HG03066 (cell line): ENCODE data around the gene SRSF12.
"Not testable (repeated sequence)": the region's sequence is repeated elsewhere in the genome, so short reads cannot be mapped to it uniquely, and the experiment has no call there.

ENCODE experiments used
- ATAC-seq: cut with Tn5 transposase; IDR thresholded peaks from one replicate; pipeline ENCODE4 v1.9.1; 2021; ENCODE audit warnings: low read depth; ENCODE audit not compliant: unreplicated experiment

The SRSF12 gene

DNA sequence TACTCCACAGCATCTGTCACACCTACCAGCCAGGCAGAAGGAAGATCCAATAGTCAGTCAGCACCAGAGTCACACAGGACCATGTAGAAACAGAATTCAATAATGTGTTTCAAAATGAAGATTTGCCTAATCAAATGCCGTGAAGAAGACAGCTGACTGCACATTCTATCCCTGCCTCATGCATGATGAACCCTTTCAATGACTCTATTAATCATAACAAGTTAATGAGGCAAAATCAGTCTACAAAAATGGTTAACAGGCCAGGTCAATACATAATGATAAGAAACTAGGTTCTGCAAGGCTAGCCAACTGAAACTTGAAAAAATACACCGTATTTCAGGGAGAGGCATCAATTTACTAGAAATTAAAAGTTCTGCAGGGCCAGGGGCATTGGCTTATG is 44.0 kb downstream of the SRSF12 start:
- no peak for ATAC-seq

DNA sequence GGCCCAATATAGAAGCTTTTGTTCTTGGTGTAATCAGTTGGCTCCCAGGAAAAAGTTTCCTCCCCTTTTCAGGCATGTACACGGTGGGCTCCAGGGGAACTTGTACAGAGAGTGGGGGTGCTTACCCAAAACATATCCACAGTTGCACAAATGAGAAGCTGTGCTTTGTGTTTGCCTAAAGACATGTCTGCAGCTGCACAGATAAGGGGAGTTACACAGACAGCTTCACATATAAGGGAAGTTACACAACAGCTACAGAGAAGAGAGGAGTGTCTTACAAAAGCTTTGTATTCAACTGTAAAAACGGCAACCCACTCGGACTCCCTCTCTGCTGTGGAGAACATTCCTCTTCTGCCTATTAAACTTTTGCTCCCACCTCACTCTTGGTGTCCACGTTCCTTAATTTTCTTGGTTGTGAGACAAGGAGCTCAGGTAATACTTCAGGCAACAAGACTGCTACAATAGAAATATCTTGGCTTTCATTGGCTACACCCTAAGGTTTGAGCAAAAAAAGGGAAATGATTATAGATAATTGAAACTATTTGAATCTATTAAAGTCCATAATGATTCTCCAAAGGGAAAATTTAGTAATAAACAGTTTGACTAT is 44.8 kb downstream of the SRSF12 start:
- no peak for ATAC-seq

DNA sequence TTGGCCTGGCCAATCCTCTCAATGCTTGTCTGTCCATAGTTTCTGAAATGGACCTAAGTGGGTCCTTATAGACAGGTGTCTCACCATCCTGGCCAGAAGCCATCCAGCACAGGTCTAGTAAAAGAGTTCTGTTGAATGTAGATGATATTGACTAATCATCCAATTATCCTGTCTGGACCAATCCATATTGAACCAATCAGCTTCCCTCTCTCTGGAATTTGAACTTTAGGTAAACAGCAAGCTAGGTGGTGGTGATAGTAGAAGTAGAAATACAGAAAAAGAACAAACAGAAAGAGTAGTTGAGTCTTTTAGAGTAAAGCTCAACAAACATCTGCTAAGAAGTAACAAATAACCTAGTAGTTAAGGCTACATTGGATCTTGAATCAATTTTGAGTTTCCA is 46.8 kb downstream of the SRSF12 start:
- ATAC-seq, result no peak

DNA sequence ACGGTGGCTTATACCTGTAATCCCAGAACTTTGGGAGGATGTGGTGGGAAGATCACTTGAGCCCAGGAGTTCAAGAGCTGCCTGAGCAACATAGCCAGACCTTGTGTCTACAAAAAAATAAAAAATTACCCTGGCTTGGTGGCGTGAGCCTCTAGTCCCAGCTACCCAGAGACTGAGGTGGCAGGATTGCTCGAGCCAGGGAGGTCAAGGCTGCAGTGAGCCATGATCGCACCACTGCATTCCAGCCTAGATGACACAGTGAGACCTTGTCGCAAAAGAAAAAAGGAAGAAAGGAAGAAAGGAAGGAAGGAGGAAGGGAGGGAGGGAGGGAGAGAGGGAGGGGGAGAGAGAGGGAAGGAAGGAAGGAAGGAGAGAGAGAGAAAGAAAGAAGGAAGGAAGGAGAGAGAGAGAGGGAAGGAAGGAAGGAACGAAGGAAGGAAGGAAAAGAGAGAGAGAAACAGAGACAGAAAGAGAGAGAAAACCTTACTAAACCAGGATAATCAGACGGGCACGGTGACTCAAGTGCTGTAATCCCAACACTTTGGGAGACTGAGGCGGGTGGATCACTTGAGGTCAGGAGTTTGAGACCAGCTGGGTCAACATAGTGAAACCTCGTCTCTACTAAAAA is 48.2 kb downstream of the SRSF12 start:
- ATAC-seq, result no peak

DNA sequence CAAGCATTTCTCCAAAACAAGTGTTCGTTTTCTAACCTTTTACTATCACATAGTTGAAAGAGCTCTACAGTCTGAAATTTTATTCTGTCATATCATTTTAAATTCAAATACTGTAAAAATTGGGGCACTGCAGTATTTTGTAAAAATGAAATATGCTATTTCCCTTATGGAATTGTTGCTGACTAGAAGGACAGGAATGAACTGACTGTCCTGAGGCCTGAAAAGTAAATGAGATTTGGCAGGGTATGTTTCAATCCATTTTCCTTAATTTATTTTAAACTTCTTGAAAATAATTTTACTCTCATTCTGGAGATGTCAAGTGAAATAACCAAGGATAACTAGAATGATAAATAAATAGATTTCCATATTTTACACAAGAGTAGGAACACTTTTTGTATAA is 49.2 kb downstream of the SRSF12 start:
- ATAC-seq, result no peak

DNA sequence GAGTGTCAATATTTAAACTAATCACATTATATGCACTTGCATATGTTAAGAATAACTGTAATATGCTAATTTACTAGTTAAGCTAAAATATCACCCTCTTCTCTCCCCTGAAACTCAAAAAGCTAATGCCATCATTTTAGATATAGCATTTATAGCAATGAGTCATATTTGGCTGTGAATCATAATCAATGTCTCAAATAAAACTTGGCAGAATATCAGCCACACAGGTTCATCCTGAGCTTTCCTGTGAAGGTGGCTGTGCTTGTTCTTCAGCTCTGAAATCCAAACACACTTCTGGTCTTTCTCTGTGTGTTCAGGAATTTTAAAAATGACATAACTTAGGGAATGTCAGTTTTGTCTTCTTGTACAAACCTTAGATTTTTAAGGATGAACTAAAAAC is 50.1 kb downstream of the SRSF12 start:
- no peak for ATAC-seq

DNA sequence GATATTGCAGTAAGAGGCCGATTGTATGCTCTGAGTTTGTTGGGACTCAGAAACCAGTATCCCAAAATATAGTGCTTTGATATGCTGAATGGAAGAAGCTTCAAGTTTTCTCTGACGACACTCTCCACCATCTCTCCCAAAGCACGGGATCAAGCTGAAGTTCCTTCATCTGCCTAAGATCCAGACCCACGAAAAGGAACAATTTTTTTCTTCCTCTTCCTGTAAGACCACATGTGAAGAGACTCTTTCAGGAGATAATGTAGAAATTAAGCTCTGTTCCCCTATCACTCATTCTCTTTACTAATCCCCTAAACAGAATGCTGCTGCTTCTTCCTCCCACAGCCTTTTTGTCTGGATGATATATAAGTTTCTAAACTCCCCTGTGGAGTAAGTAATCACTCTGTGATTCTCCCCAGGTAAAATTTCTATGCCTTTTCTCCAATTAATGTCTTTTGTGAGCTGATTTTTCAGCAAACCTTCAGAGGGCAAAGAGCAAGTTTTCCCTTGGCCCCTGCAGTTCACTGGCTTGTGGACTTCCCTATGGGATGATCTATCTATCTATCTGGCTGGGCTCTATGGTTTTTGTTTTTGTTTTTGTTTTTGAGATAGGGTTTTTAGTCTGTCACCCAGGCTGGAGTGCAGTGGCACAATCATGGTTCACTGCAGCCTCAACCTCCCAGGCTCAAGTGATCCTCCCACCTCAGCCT is 50.8 kb downstream of the SRSF12 start:
- ATAC-seq, result no peak

DNA sequence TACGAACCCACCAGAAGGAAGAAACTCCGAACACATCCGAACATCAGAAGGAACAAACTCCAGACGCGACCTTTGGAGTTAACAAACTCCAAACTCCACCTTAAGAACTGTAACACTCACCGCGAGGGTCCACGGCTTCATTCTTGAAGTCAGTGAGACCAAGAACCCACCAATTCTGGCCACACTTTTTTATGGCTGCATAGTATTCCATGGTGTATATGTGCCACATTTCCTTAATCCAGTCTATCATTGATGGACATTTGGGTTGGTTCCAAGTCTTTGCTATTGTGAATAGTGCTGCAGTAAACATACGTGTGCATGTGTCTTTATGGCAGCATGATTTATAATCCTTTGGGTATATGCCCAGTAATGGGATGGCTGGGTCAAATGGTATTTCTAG is 51.8 kb downstream of the SRSF12 start:
- ATAC-seq, result not testable (repeated sequence)

DNA sequence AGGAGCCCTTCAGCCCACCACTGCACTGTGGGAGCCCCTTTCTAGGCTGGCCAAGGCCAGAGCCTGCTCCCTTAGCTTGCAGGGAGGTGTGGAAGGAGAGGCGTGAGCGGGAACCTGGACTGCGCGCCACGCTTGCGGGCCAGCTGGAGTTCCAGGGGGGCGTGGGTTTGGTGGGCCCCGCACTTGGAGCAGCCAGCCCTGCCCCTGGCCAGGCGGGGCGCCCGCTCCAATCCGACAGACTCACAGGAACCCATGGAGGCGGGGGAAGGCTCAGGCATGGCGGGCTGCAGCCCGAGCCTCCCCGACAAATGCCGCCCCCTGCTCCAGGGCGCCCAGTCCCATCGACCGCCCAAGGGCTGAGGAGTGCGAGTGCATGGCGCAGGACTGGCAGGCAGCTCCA is 52.9 kb downstream of the SRSF12 start:
- not testable (repeated sequence) for ATAC-seq

DNA sequence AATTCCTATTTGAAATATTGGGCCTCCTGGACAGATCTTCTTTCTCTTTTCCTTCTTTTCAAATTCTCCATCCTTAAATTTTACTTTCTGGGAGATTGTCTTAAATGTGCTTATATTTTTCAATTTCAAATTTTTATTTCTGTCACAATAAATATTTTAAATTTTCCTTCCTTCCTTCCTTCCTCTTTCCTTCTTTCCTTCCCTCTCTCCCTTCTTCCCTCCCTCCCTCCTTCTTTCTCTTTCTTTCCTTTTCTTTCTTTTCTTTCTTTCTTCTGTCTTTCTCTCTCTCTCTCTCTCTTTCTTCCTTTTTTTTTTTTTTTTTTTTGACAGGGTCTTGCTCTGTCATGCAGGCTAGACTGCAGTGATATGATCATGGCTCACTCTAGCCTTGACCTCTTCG is 54.0 kb downstream of the SRSF12 start:
- ATAC-seq, result no peak

DNA sequence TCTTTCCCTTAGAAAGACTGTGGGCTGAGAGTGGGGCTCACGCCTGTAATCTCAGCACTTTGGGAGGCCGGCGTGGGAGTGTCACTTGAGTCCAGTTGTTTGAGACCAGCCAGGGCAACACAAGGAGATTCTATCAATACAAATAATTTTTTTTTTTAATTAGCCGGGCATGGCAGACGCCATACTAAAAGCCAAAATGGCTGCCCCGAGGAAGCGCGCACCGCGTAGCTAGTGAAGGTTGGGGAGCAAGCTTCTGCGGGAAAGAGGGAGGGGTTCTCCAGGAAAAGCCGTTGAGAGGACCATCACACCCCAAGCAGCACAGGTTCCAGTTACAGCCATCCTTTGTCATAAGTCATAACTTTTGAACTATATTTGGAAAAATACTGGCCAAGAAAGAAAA is 58.6 kb downstream of the SRSF12 start:
- no peak for ATAC-seq

DNA sequence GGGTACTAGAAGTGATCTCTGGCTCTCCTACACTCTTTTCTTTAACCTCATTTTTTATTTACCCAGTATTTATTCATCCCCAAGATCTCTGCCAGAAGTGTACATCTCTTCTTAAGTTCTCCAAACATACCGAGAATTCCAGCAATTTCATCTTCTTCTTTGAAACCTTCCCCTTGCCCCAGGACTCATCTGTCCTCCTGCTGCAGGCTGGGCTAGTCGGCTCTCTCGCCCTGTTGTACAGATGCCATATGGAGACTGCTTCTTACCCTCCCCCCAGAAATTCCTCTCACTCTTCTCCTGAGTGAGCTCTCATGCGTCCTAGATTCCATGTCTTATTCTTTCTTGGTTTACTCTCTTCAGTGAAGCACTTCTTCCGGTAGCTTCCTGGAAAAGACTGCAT is 59.2 kb downstream of the SRSF12 start:
- no peak for ATAC-seq

DNA sequence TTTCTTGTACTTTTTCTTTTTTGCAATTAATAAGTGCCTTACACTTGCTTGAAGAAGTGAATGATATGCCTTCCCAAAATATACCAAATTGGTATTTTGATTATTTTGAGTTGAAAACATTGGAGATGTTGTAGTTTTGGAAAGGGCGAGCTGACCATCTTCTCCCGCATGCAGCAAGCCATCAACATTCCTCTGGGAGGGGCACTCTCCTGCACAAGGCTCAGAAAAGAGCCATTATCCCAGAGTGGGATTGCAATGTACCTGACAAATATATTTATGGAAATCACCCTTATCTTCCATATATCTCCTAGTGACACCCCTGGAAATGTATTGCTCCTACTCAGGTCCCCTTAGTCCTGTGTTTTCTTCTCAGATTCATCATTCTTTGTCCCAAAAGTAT is 60.1 kb downstream of the SRSF12 start:
- no peak for ATAC-seq

DNA sequence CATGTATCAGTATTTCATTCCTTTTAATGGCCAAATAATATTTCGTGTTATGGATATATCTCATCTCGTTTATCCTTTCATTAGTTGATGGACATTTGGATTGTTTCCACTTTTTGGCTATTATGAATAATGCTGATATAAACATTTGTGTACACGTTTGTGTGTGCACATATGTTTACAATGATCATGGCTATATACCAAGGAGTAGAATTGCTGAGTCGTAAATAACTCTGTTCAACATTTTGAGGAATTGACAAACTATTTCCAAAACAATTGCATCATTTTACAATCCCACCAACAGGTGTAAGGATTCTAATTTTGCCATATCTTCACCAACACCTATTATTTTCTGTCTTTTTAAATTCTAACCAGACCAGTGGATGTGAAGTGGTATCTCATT is 63.7 kb downstream of the SRSF12 start:
- ATAC-seq, result no peak

DNA sequence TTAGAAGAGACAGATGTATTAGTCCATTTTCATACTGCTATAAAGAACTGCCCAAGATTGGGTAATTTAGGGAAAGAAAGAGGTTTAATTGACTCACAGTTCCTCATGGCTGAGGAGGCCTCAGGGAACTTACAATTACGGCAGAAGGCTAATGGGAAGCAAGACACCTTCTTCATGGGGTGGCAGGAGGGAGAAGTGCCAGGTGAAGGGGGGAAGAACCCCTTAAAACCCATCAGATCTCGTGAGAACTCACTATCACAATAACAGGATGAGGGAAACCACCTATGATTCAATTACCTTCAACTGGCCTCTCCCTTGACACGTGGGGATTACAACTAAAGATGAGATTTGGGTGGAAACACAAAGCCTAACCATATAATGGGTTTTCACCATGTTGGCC is 66.2 kb downstream of the SRSF12 start:
- ATAC-seq, result no peak

DNA sequence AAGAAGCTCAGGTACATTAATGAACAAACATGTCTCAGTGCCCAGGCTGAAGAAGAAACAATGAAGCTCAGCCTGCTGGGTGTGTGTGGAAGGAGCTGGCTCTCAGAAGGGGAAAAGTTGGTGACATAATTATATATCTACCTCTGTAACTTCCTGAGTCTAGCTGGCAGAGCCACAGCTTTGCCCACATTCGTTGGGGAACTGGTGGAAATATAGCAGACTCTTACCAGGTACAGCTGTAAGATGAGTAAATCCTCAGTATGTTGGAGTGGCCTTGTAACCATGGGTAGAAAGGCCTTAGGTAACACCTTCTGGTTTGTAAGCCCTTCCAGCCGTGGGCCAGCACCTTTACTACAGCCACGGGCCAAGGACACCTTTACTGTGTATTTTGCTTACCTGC is 67.2 kb downstream of the SRSF12 start:
- no peak for ATAC-seq

DNA sequence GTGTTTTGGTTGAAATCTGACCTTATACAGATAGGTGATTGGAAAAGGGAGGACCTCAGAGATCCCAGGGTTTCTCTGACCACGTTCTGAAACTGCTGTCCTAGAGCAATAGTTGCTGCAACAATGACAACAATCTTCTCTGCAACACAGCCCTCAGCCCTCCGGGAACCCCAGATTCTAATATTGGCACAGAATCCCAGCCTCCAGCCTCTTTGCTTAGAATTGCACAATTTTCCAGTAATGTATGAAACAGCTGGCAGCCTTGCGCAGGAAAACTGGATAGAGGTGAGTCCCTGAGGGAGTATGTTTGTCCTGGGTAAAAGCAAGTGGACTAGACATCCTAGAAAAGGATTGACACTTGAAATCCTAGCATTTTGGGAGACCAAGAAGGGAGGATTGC is 67.7 kb downstream of the SRSF12 start:
- ATAC-seq, result no peak

DNA sequence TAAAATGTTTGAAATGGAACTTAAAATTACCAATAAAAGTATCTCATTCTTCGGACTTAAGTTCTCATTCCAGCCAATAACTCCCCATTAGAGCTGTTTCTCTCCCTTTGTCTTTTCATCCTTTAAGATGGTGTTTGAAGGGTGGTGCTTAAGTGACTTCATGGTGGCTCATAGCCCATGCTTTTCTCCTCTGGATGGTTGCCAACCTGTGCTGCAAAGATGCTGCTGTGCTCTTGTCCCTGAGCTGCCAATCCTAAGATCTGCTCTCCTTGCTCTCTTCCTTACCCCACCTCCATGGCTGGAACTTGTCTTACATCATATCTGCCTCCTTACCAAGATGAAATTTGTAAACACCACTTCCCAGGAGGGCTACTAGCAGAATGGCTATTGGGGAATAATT is 68.9 kb downstream of the SRSF12 start:
- no peak for ATAC-seq

DNA sequence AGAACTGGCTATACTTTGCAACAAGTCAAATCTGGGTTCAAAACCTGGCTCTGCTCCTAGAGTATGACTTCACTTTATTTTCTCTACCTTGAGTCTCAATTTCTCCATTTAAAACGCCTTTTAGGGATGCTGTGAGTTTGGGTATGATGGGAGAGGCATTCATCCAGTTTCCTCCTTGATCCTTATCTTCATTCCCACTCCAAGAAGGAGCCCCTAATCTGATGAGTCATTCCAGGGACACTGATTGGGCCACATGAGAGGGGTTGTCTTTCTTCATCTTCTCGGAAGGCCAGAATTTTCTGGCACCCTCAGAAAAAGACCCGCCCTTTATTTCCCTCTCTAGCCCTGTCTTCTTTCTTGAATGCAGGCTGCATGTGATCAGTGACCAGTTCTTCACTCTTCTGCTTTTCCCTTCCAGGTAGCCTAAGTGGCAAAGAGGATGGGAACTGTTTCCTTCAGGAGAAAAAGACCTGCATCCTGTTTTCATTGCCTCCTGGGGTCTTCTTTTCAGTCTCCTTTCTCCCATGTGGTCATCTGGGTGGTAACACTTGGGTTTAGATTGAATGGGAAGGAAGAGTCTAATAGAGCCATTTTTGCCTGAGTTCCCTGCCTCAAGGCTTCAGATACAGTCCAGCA is 69.5 kb downstream of the SRSF12 start:
- ATAC-seq, result no peak

DNA sequence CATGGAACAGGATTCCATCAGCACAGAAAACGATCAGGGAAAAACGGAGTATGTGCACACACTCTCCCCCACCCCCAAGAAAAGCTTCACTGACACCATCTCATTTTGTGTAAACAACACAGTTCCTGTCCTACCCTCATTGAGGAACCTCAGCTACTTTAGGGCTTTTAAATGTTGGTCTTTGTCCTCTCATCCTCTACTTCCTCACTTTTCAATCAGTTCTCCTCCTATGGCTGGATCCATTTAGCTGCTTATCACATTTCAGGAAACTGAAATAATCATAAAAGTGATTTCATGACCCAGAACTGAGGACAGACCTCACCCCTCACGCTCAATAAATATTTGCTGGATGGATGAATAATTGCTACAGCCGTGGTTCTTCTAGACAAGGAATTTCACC is 70.4 kb downstream of the SRSF12 start:
- ATAC-seq, result no peak
